GM19043 (cell line): ENCODE data around the gene ACP2.
"Not testable (repeated sequence)": the region's sequence is repeated elsewhere in the genome, so short reads cannot be mapped to it uniquely, and the experiment has no call there.

Experiments used
- ATAC-seq: cut with Tn5 transposase; IDR thresholded peaks from one replicate; pipeline ENCODE4 v1.9.1; 2021; ENCODE audit warnings: low read depth; ENCODE audit not compliant: unreplicated experiment

ACP2 gene

GRCh38 chr11:47208008-47208552 lies 40.5 kb downstream of the ACP2 start:
- not testable (repeated sequence) for ATAC-seq

- ATAC-seq: no peak
Observed at GRCh38 chr11:47207459-47207858, 41.2 kb downstream of the ACP2 start.

GRCh38 chr11:47206577-47206976 lies 42.0 kb downstream of the ACP2 start:
- not testable (repeated sequence) for ATAC-seq

GRCh38 chr11:47204637-47204989 lies 44.0 kb downstream of the ACP2 start:
- ATAC-seq: no peak

- ATAC-seq: no peak
Observed at GRCh38 chr11:47202576-47202975, 46.0 kb downstream of the ACP2 start.

GRCh38 chr11:47201015-47201414 lies 47.6 kb downstream of the ACP2 start:
- ATAC-seq: no peak

GRCh38 chr11:47198161-47198560 lies 50.5 kb downstream of the ACP2 start:
- not testable (repeated sequence) for ATAC-seq

GRCh38 chr11:47192111-47192510 lies 56.5 kb downstream of the ACP2 start:
- ATAC-seq: no peak

GRCh38 chr11:47191137-47191536 lies 57.5 kb downstream of the ACP2 start:
- ATAC-seq: not testable (repeated sequence)
